GM04504 (cell line): ENCODE results near the gene CCDC152.
"Not testable (repeated sequence)": the region's sequence is repeated elsewhere in the genome, so short reads cannot be mapped to it uniquely, and the experiment has no call there.

Source experiments
- DNase-seq: peaks from one replicate; pipeline ENCODE4 v3.0.0-alpha.2; 2012; ENCODE audit warnings: low read depth

CCDC152 gene

GRCh38 chr5:42756606-42757601, at the start of gene CCDC152:
Gene CCDC152, plus strand, starts transcription at chr5:42756818. Its CDS starts 2,304 bp downstream, at chr5:42759122.
- DNase-seq = no peak

GRCh38 chr5:42715785-42716184, 40.8 kb upstream of the CCDC152 start:
- DNase-seq = peak; percentile 31

- no peak for DNase-seq
Measured at GRCh38 chr5:42718591-42718990, 38.0 kb upstream of the CCDC152 start.

GRCh38 chr5:42719034-42719433, 37.6 kb upstream of the CCDC152 start:
- DNase-seq = no peak

- DNase-seq = no peak
Measured at GRCh38 chr5:42720251-42720650, 36.4 kb upstream of the CCDC152 start.

- DNase-seq = no peak
Measured at GRCh38 chr5:42721484-42721883, 35.1 kb upstream of the CCDC152 start.

GRCh38 chr5:42734531-42735058, 22.0 kb upstream of the CCDC152 start:
- not testable (repeated sequence) for DNase-seq

GRCh38 chr5:42740920-42741319, 15.7 kb upstream of the CCDC152 start:
- no peak for DNase-seq

GRCh38 chr5:42745426-42745825, 11.2 kb upstream of the CCDC152 start:
- no peak for DNase-seq

GRCh38 chr5:42745856-42746255, 10.8 kb upstream of the CCDC152 start:
- DNase-seq = no peak

- DNase-seq = no peak
Measured at GRCh38 chr5:42749020-42749419, 7.6 kb upstream of the CCDC152 start.

GRCh38 chr5:42750507-42750906, 6.1 kb upstream of the CCDC152 start:
- no peak for DNase-seq

- no peak for DNase-seq
Measured at GRCh38 chr5:42751044-42751443, 5.6 kb upstream of the CCDC152 start.

GRCh38 chr5:42753099-42753498, 3.5 kb upstream of the CCDC152 start:
- DNase-seq = no peak

GRCh38 chr5:42759456-42759855, 2.8 kb downstream of the CCDC152 start:
- DNase-seq = no peak

- DNase-seq = no peak
Measured at GRCh38 chr5:42760426-42760825, 3.8 kb downstream of the CCDC152 start.

GRCh38 chr5:42761791-42762190, 5.2 kb downstream of the CCDC152 start:
- no peak for DNase-seq

GRCh38 chr5:42767491-42768105, 11.0 kb downstream of the CCDC152 start:
- peak; percentile 14 for DNase-seq

- no peak for DNase-seq
Measured at GRCh38 chr5:42768106-42768504, 11.5 kb downstream of the CCDC152 start.

GRCh38 chr5:42770003-42770402, 13.4 kb downstream of the CCDC152 start:
- DNase-seq = no peak

- DNase-seq = no peak
Measured at GRCh38 chr5:42772265-42772993, 15.8 kb downstream of the CCDC152 start.

GRCh38 chr5:42779083-42779482, 22.5 kb downstream of the CCDC152 start:
- DNase-seq = no peak
